GM12878 (cell line): ENCODE measurements around the gene MAP3K10. TPM values are rescaled to one million over a fixed set of nuclear protein-coding genes. Genes with fewer than 3 reads are reported as not detected.

Experiments
- ATAC-seq: fragments of 200-7000 bp; cut with Tn5 transposase; 3 replicates; pipeline ENCODE4 v1.9.1; 2020; ENCODE audit warnings: mild to moderate bottlenecking, moderate library complexity
- BruUV-seq: library from RNA; stranded (reverse); fragments of 400-500 nt; replicated peaks from 2 replicates; lab custom pipeline; 2021; lab: Mats Ljungman, UMichigan
- CTCF ChIA-PET: fragments of 300-600 bp; sonication (Branson Sonifier 250); formaldehyde crosslinking; extraction: SDS; loops from one replicate; lab custom pipeline; 2021; ENCODE audit warnings: inconsistent platforms; lab: Yijun Ruan, JAX
- POLR2A ChIA-PET: fragments of 350-600 bp; formaldehyde crosslinking; extraction: SDS; loops from one replicate; lab custom pipeline; 2021; ENCODE audit warnings: inconsistent platforms; lab: Charles Lee
- RAD21 ChIA-PET: fragments of 300-600 bp; sonication (Branson Sonifier 250); formaldehyde crosslinking; loops from one replicate; lab custom pipeline; 2023; ENCODE audit warnings: antibody characterized with exemption; ENCODE audit not compliant: unreplicated experiment; lab: Charles Lee
- SMC1A ChIA-PET: fragments of 300-600 bp; sonication (Branson Sonifier 250); formaldehyde crosslinking; loops from one replicate; lab custom pipeline; 2023; ENCODE audit not compliant: unreplicated experiment, uncharacterized antibody; lab: Charles Lee
- DNase-seq: peaks from one replicate; pipeline ENCODE4 v3.0.0-alpha.2; 2011; ENCODE audit warnings: low read depth, low spot score
- FAIRE-seq: peaks from 3 replicates; lab custom pipeline; 2011; peaks lifted over from hg19 to GRCh38; lab: Jason Lieb, UNC
- H2AFZ ChIP-seq: 2 replicates; pipeline ENCODE4 v1.6.0; 2011; ENCODE audit warnings: low read depth, low read length, control low read depth; ENCODE audit not compliant: control insufficient read depth
- H3K27ac ChIP-seq: 2 replicates; pipeline ENCODE4 v1.5.1; 2011; ENCODE audit warnings: control low read depth; ENCODE audit not compliant: control insufficient read depth, insufficient read depth
- H3K27me3 ChIP-seq, 2 experiments: replicated peaks in 1 of 2; 2 replicates each; pipeline versions ENCODE4 v1.6.0 to v1.6.1; 2011; ENCODE audit warnings: low read length in 1 of 2; ENCODE audit not compliant: control insufficient read depth in 2 of 2, insufficient read depth in 2 of 2
- H3K36me3 ChIP-seq, 2 experiments: 2 replicates each; pipeline ENCODE4 v1.5.1; 2011; ENCODE audit warnings: low read length in 1 of 2; ENCODE audit not compliant: control insufficient read depth in 2 of 2, insufficient read depth in 2 of 2
- H3K4me1 ChIP-seq: 2 replicates; pipeline ENCODE4 v1.6.1; 2011; ENCODE audit warnings: mild to moderate bottlenecking, low read length, moderate library complexity, mixed read lengths; ENCODE audit not compliant: control insufficient read depth, insufficient read depth
- H3K4me2 ChIP-seq: 2 replicates; pipeline ENCODE4 v1.6.0; 2011; ENCODE audit warnings: control low read depth; ENCODE audit not compliant: control insufficient read depth, insufficient read depth
- H3K4me3 ChIP-seq: fragments of 200-600 bp; sonication (generic); 2 replicates; pipeline ENCODE4 v1.5.1; 2016
- H3K79me2 ChIP-seq: 2 replicates; pipeline ENCODE4 v1.6.0; 2011; ENCODE audit warnings: low read length; ENCODE audit not compliant: control insufficient read depth, insufficient read depth
- H3K9ac ChIP-seq: 2 replicates; pipeline ENCODE4 v1.8.0; 2011; ENCODE audit warnings: low read length, control low read depth, mixed read lengths; ENCODE audit not compliant: control insufficient read depth, insufficient read depth
- H3K9me3 ChIP-seq: replicated peaks from 3 replicates; pipeline ENCODE4 v1.5.1; 2011; ENCODE audit warnings: mild to moderate bottlenecking, low read length; ENCODE audit not compliant: control insufficient read depth, insufficient read depth
- H4K20me1 ChIP-seq: 2 replicates; pipeline ENCODE4 v1.6.0; 2011; ENCODE audit not compliant: control insufficient read depth, insufficient read depth
- CHD4 ChIP-seq: fragments of 200-600 bp; sonication (generic); IDR thresholded peaks from 2 replicates; pipeline ENCODE4 v1.6.1; 2016; ENCODE audit warnings: mild to moderate bottlenecking
- CREB1 ChIP-seq: IDR thresholded peaks from 2 replicates; pipeline ENCODE4 v1.6.1; 2012; ENCODE audit warnings: low read depth, mild to moderate bottlenecking, inconsistent platforms
- POLR2A ChIP-seq: IDR thresholded peaks from 2 replicates; pipeline ENCODE4 v1.6.1; 2011; ENCODE audit warnings: low read depth, mild to moderate bottlenecking, low read length
- TARDBP ChIP-seq: IDR thresholded peaks from 2 replicates; pipeline ENCODE4 v1.6.1; 2016; ENCODE audit warnings: borderline replicate concordance
- WGBS: methylation state at CpG from one replicate; pipeline ENCODE4 v1.1.6; 2016; ENCODE audit warnings: low lambda C conversion rate; ENCODE audit not compliant: insufficient replicate concordance, insufficient coverage; ENCODE audit errors: missing lambda C conversion rate; 5-methylcytosine and 5-hydroxymethylcytosine counted together
- in situ Hi-C: fragments of 300-500 bp; cut with MboI; formaldehyde crosslinking; loops from 9 replicates; pipeline ENCODE4 v1.14.3; 2018; ENCODE audit warnings: mixed read lengths
- intact Hi-C: fragments of 100-400 bp; cut with micrococcal nuclease; formaldehyde crosslinking; loops from one replicate; pipeline ENCODE4 v1.14.2; 2022; ENCODE audit not compliant: unreplicated experiment
- polyA plus RNA-seq, 11 experiments: library from polyadenylated mRNA; depleted of rRNA in 4 of 11; unstranded in 6 of 11; stranded (reverse) in 5 of 11; fragments of >200 nt; fragmentation: Nextera tagmentation in 4 of 11; fragmentation: Illumina TruSeq in 1 of 11; extraction: Ambion mirVana in 4 of 11; extraction: Trizol in 1 of 11; gene quantifications; 1 replicate in 1 of 11; 2 replicates in 10 of 11; pipeline versions ENCODE4 v1.2.1 to v1.2.3, GENCODE V29; 2011 to 2016; ENCODE audit warnings: inconsistent platforms in 2 of 11, missing spikeins in 2 of 11, low read depth in 1 of 11
- total RNA-seq, 4 experiments: library from RNA; depleted of rRNA in 3 of 4; stranded (reverse); fragments of >200 nt in 3 of 4; fragmentation: Illumina TruSeq in 1 of 4; extraction: Trizol in 1 of 4; gene quantifications; 2 replicates each; pipeline versions ENCODE4 v1.2.1 to v1.2.3, GENCODE V29; 2013 to 2021
- TF ChIP-seq, protein P1 (sequence below), 3 experiments: IDR thresholded peaks in 2 of 3; conservative IDR thresholded peaks in 1 of 3; 2 replicates each; pipeline ENCODE4 v1.5.1; 2011; ENCODE audit warnings: low read depth in 3 of 3, low read length in 3 of 3, mild to moderate bottlenecking in 3 of 3, control low read depth in 2 of 3, moderate library complexity in 2 of 3, inconsistent platforms in 1 of 3, mixed read lengths in 1 of 3; ENCODE audit not compliant: control insufficient read depth in 2 of 3, insufficient read depth in 1 of 3; ENCODE audit errors: extremely low read depth in 1 of 3

The MAP3K10 gene
- total and polyA plus RNA-seq, 10 of the 15 experiments (the other 5 are each of a cell fraction or from before 2014, with no cell fraction given): 0.11 to 16.6 (median 2.6) TPM

DNA sequence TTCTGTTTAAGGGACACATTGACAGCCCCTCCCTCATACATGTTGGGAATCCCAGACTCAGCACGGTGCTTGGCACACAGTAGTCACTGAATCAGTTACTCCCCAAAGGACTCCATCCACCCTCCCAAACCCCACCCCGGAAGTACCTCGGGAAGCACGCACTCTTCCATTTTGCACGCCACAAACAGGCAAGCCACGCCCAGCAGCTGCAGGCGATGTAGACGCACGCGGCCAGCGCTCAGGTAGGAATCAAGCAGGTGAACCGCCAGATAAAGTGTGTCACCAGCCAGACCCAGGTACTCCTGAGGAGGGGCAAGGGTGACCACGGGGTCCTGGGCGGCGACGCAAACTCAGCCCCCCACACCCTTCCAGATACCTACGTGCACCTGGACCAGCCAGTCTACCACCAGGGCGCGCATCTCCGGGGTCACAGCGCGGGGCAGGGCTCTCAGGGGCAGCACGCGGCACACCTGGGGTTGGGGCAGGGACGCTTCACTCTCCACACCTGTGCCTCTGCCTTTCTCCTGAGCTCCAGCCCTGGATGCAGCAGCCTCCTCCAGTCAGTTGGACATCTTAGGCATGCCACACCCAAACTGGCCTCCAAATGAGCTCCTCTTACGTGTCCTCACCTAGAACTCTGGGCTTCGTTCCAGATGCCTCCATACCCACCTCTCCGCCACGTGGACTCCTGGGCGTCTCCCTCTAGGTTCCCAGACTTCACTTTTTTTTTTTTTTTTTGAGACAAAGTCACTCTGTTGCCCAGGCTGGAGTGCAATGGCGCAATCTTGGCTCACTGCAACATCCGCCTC lies 33.3 kb downstream of the MAP3K10 start:
- in situ Hi-C loops (loop anchor here (5.0 kb wide), 1 partner anchor 82 kb away; no protein-coding TSS in a partner anchor), intact Hi-C loops (no loop called here)
- peaks cover 4% of the 10 kb centered on the region; the same call in 1 of the 3 replicates for H3K9me3 ChIP-seq
- H4K20me1 ChIP-seq: no peaks in the 10 kb centered on the region
- ATAC-seq: no peak
- ChIA-PET SMC1A (interaction anchor here (0.5 kb wide), 1 partner anchor 81 kb away, joined by 3 read pairs; no protein-coding TSS in a partner anchor), CTCF (interaction anchor here (0.8 to 1.2 kb wide), 2 partner anchors 10 to 83 kb away, joined by 3 read pairs; no protein-coding TSS in a partner anchor), POLR2A (interaction anchor here (0.7 kb wide), 1 partner anchor 179 kb away, joined by 3 read pairs; no protein-coding TSS in a partner anchor), RAD21 (interaction anchor here (0.7 kb wide), 1 partner anchor 90 kb away, joined by 3 read pairs; no protein-coding TSS in a partner anchor)
- FAIRE-seq: no peak
- no peaks in the 10 kb centered on the region for H3K4me1 ChIP-seq
- DNase-seq: no peak
- 68% methylated on average over 32 of the region's 32 CpGs for WGBS
- no peak overlapping the region for H3K27ac ChIP-seq
- no TSS peak for BruUV-seq
- H3K79me2 ChIP-seq: no peaks in the 10 kb centered on the region
- H3K4me2 ChIP-seq: no peak overlapping the region
- no peak overlapping the region for H3K9ac ChIP-seq
- no peak for TF ChIP-seq POLR2A
- TF ChIP-seq, all 136 proteins: peak for 0
- H2AFZ ChIP-seq: no peak overlapping the region
- peaks cover 1 to 12% of the 10 kb centered on the region in 2 experiments; a peak in 3 of 4 replicates for H3K27me3 ChIP-seq
- H3K36me3 ChIP-seq: no peaks in the 10 kb centered on the region
- no peak overlapping the region for H3K4me3 ChIP-seq

DNA sequence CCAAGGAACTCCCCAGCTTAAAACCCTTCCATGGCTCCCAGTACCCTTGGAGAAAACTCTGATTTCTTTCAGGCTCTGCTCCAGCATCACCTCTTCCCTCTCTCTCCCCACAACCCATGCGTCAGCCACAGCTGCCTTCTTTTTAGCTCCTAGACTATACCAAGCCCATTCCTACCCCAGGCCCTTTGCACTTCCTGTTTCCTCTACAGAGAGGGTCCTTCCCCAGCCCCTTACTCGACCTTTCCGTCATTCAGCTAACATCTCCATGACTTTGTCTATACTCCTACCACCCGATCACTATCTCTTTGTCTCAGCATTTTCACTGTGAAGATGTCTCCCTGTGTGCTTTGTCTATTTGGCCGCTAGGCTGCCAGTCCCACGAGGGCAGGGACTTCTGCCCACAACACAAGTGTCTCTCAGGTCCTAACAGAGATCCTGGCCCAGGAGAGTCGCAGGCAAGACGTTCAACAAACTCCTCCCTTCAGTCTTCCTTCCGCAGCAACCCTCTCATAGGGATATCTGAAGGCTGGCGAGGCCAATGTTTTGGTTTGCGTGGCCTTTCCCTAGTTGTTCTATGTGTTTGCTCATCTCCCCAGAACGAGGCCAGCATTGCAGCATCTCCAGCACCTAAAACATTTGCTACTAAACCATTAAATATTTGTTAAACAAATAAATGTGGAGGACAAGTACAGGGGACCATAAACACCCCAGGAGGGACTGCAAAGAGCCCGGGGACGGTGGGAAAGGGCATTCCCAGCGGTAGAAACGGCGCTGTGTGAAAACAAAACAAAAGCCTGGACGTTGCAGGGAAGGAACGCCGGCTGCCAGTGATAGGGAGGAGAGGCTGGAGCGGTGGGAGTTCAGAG lies 34.4 kb downstream of the MAP3K10 start:
- ChIA-PET SMC1A (no interaction called here), RAD21 (no interaction called here), CTCF (interaction anchor here (0.6 to 1.2 kb wide), 3 partner anchors 11 to 131 kb away, joined by 3 read pairs; no protein-coding TSS in a partner anchor), POLR2A (no interaction called here)
- intact Hi-C loops: no loop called here
- no peak for TF ChIP-seq CHD4
- TF ChIP-seq, protein P1, sequence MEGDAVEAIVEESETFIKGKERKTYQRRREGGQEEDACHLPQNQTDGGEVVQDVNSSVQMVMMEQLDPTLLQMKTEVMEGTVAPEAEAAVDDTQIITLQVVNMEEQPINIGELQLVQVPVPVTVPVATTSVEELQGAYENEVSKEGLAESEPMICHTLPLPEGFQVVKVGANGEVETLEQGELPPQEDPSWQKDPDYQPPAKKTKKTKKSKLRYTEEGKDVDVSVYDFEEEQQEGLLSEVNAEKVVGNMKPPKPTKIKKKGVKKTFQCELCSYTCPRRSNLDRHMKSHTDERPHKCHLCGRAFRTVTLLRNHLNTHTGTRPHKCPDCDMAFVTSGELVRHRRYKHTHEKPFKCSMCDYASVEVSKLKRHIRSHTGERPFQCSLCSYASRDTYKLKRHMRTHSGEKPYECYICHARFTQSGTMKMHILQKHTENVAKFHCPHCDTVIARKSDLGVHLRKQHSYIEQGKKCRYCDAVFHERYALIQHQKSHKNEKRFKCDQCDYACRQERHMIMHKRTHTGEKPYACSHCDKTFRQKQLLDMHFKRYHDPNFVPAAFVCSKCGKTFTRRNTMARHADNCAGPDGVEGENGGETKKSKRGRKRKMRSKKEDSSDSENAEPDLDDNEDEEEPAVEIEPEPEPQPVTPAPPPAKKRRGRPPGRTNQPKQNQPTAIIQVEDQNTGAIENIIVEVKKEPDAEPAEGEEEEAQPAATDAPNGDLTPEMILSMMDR (IDR thresholded peaks at IDR 0.05 in 2 of 3, conservative IDR thresholded peaks at IDR 0.05 in 1 of 3; ENCODE audit: control insufficient read depth in 2 of 3, extremely low read depth in 1 of 3, insufficient read depth in 1 of 3, low read depth in 3 of 3, low read length in 3 of 3): peak in 2 of 3 experiments; percentile 22 to 27; a peak in 1 of 6 replicates
- no peak for TF ChIP-seq TARDBP
- TF ChIP-seq CREB1: no peak
- BruUV-seq: no TSS peak
- 24% methylated on average over 18 of the region's 21 CpGs for WGBS
- H3K36me3 ChIP-seq: no peaks in the 10 kb centered on the region
- H3K9me3 ChIP-seq: peaks cover 4% of the 10 kb centered on the region; the same call in 1 of the 3 replicates
- peak; percentile 55 for ATAC-seq
- in situ Hi-C loops: no loop called here
- no peaks in the 10 kb centered on the region for H3K4me1 ChIP-seq
- no peak overlapping the region for H3K27ac ChIP-seq
- peak overlapping the region; percentile 60 for H3K4me2 ChIP-seq
- H2AFZ ChIP-seq: peak overlapping the region; percentile 39
- no peak for DNase-seq
- H3K27me3 ChIP-seq: peaks cover 1 to 12% of the 10 kb centered on the region in 2 experiments; a peak in 3 of 4 replicates
- peak; percentile 13 for FAIRE-seq
- H4K20me1 ChIP-seq: no peaks in the 10 kb centered on the region
- no peaks in the 10 kb centered on the region for H3K79me2 ChIP-seq
- no peak overlapping the region; the same call in 1 of the 2 replicates for H3K9ac ChIP-seq
- peak overlapping the region; percentile 44; the same call in 1 of the 2 replicates for H3K4me3 ChIP-seq
